ENCODE results near the gene EPB41L4A.
"Not testable (repeated sequence)": the region's sequence is repeated elsewhere in the genome, so short reads cannot be mapped to it uniquely, and the experiment has no call there.

Gene EPB41L4A, protein sequence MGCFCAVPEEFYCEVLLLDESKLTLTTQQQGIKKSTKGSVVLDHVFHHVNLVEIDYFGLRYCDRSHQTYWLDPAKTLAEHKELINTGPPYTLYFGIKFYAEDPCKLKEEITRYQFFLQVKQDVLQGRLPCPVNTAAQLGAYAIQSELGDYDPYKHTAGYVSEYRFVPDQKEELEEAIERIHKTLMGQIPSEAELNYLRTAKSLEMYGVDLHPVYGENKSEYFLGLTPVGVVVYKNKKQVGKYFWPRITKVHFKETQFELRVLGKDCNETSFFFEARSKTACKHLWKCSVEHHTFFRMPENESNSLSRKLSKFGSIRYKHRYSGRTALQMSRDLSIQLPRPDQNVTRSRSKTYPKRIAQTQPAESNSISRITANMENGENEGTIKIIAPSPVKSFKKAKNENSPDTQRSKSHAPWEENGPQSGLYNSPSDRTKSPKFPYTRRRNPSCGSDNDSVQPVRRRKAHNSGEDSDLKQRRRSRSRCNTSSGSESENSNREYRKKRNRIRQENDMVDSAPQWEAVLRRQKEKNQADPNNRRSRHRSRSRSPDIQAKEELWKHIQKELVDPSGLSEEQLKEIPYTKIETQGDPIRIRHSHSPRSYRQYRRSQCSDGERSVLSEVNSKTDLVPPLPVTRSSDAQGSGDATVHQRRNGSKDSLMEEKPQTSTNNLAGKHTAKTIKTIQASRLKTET

DNA sequence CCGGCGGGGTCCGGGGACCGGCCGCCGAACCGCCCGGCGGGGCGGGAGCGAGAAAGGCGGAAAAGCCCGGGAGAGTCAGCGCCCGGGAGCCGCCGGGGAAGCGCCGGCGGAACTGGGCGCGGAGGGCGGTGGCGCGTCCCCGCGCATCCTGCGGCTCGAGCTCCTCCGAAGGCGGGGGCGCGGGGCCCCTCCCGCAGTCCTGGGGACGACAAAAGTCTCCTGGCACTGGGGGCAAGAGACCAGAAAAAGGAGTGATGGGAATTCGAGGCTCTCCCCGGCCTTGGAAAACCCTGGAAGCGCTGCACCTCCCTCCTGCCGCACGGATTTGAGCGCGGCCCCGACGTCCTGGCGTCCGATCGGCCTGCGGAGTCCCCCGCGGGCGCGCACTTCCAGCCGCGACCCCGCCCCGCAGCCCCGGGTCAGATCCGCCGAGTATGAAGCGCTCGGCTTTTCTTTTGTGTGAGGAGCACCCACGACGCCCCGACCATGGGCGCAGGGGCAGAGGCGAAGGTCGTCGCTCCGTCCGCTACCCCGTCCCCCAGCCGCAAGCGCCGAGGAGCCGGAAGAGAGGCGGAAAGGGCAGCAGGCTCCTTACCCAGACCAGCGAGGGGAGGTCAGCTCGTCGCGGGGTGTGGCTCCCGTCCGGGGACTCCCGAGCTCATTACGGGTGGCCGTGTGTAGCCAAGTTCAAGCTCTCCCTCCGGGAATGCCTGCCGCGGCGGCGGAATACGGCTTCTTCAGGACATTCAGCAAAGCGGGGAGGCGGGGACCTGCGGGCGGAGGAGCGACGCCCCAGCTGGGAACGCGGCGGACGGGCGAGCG is at the start of gene EPB41L4A:
Gene EPB41L4A, minus strand, starts transcription at position 114 of the 822 bp plus-strand sequence. CDS start 238 bp downstream, outside the sequence.
- DNase-seq, result peak; percentile 47

DNA sequence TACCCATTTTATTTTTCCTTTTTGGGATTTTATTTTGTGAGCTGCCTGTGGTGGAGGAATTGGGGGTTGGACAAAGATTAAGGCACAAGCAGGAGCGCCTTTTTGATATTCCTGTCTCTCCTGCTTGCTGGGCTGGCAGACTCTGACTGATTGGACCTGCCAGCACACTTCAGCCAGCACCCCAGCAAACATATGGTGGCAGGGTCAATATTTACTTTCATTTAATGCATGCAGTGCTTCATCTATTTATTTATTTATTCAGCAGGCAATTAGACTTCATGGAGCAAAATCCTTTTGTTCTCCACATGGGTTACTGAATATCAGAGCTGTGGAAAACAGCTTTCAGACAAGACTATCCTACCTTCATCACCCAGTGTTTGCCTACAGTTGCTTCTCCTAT is 48.4 kb upstream of the EPB41L4A start:
- peak; percentile 81 for DNase-seq

DNA sequence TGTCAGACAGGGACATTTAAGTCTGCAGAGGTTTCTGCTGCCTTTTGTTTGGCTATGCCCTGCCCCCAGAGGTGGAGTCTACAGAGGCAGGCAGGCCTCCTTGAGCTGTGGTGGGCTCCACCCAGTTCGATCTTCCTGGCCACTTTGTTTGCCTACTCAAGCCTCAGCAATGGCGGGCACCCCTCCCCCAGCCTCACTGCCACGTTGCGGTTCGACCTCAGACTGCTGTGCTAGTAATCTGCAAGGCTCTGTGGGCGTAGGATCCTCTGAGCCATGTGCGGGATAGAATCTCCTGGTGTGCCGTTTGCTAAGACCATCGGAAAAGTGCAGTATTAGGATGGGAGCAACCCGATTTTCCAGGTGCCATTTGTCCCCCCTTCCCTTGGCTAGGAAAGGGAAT is 47.2 kb upstream of the EPB41L4A start:
- DNase-seq, result not testable (repeated sequence)

DNA sequence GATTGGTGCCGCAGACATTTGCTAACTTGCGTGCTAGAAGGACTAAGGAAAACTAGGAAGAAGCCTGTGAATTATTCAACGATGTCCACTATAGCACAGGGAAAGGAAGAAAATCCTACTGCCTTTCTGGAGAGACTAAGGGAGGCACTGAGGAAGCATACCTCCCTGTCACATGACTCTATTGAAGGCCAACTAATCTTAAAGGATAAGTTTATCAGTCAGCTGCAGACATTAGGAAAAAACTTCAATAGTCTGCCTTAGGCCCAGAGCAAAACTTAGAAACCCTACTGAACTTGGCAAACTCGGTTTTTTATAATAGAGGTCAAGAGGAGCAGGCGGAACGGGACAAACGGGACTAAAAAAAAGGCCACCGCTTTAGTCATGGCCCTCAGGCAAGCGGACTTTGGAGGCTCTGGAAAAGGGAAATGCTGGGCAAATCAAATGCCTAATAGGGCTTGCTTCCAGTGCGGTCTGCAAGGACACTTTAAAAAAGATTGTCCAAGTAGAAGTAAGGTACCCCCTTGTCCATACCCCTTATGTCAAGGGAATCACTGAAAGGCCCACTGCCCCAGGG is 28.2 kb upstream of the EPB41L4A start:
- not testable (repeated sequence) for DNase-seq

DNA sequence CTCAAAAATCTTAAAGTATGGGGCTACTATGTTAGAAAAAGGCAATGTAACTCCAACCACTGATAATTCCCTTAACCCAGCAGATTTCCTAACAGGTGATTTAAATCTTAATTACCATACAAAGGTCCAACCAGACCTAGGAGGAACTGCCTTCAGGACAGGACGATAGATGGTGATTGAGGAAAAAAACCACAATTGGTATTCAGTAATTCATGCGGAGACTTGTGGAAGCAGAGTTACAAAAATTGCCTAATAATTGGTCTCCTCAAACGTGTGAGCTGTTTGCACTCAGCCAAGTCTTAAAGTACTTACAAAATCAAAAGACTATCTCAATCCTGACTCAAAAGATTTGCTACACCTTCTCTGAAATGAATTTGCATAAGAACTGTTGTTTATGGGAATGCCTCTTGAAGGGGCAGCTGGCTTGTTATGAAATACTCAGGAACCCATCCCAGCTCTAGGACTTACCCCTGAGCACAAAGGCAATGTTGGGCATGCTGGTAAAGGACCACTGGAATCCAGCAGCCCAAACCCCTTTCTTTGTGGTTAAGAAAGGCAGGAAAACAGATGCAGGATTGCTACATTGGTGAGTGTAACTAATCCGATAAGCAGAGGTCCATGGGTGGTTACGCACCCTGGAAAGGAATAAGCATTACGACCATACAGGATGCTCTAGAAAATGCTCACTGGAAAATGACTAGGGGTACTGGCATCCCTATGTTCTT is 26.7 kb upstream of the EPB41L4A start:
- DNase-seq, result no peak

DNA sequence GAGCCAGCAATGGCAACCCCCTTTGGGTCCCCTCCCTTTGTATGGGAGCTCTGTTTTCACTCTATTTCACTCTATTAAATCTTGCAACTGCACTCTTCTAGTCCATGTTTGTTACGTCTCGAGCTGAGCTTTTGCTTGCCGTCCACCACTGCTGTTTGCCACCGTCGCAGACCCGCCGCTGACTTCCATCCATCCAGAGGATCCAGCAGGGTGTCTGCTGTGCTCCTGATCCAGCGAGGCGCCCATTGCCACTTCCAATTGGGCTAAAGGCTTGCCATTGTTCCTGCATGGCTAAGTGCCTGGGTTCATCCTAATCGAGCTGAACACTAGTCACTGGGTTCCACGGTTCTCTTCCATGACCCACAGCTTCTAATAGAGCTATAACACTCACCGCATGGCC is 24.9 kb upstream of the EPB41L4A start:
- not testable (repeated sequence) for DNase-seq

DNA sequence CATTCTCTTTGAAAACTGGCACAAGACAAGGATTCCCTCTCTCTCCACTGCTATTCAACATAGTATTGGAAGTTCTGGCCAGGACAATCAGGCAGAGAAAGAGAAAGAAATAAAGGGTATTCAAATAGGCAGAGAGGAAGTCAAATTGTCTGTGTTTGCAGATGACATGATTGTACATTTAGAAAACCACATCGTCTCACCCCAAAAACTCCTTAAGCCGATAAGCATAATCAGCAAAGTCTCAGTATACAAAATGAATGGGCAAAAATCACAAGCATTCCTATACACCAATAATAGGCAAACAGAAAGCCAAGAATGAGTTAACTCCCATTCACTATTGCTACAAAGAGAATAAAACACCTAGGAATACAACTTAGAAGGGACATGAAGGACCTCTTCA is 21.0 kb upstream of the EPB41L4A start:
- DNase-seq, result no peak

DNA sequence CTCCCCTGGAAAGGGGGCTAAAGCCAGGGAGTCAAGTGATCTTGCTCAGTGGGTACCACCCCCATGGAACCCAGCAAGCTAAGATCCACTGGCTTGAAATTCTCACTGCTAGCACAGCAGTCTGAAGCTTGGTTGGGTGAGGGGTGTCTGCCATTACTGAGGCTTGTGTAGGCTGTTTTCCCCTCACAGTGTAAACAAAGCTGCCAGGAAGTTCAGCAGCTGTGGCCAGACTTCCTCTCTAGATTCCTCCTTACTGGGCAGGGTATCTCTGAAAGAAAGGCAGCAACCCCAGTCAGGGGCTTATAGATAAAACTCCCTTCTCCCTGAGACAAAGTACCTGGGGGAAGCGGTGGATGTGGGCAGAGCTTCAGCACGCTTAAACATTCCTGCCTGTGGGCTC is 17.1 kb upstream of the EPB41L4A start:
- DNase-seq, result peak; percentile 12

DNA sequence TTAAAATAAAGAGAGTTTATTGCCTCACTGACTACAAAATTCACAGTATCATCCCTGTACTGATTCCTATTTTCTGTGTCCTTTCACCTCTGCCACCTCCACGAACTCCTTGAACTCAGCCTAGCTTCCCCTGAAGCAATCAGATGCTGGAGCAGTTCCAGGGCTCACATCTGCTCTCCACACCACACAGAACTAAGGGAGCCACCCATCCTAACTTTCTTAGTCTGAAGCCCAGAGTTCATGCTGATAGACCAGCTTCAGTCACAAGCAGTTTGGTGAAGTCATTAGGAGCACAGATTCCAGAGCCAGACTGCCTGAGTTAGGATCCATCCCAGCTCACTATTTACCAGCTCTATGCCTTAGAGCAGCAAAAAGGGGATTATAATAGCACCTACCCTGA is 15.6 kb upstream of the EPB41L4A start:
- no peak for DNase-seq

DNA sequence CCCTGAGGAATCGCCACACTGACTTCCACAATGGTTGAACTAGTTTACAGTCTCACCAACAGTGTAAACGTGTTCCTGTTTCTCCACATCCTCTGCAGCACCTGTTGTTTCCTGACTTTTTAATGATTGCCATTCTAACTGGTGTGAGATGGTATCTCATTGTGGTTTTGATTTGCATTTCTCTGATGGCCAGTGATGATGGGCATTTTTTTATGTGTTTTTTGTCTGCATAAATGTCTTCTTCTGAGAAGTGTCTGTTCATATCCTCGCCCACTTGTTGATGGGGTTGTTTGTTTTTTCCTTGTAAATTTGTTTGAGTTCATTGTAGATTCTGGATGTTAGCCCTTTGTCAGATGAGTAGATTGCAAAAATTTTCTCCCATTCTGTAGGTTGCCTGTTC is 7.1 kb upstream of the EPB41L4A start:
- not testable (repeated sequence) for DNase-seq

DNA sequence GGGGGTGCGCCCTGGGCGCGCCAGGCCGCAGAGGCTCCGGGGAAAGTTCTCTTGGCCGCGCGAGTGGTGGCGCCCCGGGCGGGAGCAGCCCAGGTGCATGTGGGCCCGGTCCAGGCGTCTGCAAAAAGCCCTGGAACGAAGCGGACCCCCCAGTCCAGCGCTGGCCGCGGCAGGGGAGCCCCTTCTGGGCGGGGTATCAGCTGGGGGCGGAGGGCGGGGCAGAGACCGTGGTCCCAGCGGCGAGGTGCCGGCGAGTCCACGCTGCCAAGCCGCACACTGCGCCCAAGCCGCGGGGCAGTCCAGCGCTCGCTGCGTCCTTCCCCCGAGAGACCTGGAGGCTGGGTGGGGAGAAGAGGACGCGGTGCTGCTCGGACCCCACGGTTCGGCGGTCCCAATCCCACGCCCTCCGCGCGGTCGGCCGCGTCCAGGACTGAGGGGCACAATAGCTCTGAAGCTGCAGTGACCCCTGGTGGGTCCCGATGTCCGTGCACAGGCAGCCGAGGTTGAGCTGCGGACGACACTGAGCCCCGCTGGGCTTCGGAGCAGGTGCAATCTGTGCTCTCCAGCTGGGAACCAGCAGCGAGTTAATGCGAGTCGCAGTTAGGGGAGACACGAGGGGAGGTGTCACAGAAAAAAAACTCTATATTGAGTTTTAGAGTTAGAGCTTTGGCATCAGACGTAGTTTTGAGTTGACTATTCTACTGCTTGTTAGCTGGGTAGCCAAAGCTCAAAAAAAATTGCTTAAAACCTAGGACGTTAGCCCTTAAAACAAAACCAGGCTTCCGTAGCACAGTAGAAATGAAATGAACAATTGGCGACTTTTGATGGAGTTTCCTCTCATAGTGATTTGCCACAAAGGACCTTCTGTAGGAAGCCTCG is 1.1 kb upstream of the EPB41L4A start:
- peak; percentile 76 for DNase-seq

DNA sequence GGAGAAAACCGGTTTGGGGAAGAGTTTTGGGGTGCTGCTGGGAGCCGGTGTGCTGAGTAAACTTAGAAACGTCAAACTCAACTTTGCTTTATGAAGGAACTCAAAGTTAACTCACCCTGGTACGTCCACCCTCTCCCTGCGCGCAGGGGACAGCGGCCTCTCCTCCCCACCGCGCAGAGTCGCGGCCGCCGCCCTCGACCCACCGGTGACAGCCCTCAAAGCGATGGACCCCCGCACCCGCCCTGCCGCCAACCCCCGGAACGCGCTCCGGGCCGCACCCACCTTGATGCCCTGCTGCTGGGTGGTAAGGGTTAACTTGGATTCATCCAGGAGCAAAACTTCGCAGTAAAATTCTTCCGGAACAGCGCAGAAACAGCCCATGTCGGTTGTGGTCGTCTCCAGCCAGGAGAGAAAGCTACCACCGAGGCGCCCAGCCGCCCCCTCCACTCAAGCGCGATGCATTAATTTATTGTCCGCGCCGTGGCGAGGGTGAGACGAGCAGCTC is 366 bp downstream of the EPB41L4A start:
- DNase-seq, result peak; percentile 29

DNA sequence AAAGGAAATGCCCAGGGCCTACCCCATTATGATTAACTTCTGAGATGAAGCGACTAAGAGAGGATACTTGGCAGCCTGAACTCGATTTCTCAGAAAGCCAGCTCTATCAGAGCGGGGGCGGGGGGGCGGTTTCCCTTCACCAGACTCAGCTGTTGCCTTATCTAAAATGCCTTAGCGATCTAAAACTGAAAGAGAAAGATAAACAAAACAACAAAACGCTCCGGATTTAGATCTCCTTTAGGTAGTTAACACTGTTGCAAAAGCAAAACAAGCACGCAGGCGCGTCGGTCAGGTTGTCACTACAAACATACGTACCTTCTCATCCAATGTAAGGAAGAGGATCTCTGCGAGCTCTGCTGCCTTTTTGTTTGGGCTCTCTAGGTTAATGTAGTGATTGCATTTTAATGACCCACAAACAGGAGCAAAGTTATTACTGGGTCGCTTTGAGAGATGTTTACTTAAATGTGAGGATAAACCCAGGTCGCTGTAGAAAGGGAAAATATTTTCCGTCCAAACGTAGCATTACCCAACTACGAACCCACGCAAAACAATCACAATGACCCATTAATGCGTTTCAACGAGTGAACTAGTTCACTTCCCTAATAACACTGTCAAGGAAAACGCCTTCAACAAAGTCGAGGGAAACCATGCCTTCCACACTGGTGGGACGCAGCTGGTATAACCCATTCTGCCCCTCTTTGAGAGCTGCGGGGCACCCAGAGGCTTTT is 982 bp downstream of the EPB41L4A start:
- DNase-seq, result peak; percentile 9

DNA sequence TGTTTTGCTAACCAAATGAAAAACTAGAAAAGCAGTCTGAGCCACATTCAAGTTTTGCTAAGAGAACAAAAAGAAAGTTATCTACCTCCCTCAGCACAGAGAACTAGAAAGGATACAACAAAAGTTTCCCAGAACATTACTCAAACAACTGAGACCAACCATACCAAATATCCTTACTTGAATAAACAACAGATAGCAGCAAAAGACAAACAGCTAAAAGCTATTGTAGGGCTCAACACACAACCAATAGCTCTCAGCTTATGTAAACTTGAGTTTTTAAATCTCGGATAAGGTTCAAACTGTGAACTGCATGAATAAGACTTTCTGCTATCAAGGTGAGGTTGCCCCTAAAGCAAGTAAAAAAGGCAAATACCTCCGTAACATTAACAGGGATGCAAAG is 3.5 kb downstream of the EPB41L4A start:
- DNase-seq, result no peak

DNA sequence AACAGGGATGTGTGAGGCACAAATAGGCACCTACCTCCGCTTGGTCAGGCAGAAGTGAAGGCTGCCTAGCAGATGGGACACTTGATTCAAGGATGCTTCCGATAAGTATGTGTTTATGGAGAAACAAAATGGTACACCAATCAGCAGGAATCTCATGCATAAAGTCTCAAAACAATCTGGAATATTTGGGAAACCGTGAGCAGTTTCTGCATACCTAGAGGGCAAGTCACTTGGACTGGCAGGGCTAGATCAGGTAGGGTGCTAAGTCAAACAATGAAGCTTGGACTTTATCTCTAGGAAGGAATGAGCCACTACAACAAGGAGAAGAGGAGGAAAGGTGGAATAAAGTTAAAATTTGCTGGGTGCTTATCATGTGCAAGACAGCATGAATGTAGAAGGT is 5.5 kb downstream of the EPB41L4A start:
- DNase-seq, result no peak

DNA sequence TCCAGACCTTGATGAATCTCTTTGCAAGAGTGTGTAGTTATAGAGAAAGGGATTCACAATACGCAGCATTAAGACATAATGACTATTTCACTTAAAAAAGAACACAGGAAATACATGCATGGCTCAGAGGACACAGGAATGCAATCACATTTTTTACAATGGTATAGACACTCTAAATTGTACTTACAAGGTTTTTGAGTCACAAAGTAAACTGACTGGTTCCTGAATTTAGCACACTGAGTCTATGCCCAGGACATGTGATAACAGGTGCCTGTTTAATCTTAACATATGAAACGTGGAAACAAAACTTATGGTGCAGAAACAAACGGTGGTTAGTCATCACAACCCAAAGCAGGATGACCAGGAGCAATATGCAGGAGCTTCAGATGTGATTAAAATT is 6.7 kb downstream of the EPB41L4A start:
- DNase-seq, result no peak

DNA sequence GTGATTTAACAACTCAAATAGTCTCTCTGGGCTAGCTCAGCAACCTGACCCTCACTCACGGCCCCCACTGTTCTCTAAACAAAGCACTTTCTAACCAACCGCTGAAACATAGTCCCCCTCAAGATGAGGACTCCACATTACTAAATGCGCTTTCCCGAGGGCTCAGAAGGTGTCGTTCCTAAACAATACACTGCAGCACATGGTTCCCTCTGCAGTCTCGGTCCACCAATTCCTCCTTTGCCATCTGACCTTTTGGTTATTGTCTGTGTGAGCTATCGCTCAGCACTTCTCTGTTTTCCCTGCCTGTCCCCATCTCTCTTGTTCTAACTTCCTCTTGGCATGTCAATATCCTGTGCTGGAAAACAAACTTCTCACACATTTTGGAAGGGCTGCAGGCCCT is 7.2 kb downstream of the EPB41L4A start:
- no peak for DNase-seq

DNA sequence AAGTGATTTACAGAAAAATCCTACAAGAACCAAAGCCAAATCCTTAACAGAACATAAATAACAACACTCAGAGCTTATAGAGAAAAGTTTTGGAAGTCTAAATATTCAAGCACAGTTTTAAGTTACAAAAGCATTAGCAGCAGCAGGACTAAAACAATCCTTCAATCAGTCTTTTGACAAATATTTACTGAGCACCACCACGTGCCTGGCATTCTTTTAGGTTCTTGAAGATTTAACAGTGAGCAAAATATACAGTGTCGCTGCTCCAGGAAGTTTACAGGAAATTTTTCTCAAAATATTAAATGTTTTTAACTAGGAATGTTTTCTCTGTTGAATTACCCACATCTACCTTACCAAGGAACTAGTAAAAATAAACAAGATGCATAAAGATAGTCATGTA is 11.4 kb downstream of the EPB41L4A start:
- no peak for DNase-seq

DNA sequence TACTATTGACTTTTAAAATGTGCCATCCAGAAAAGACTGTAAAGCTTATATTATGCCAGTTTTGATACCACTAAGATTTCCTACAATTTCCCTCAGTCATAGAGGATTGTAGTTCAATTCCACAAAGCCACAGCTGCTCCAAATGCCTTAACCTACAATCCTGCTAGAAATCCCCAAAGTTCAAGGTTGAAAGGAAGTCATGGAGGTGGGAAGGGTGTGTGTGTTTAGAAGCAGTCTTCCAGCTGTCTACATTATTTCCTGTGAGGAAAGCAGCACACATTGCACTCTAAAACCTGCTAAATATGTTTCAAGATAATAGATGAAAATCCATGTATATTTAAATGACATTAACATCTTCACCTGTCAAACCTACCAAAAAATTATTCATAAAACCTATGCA is 11.8 kb downstream of the EPB41L4A start:
- no peak for DNase-seq

DNA sequence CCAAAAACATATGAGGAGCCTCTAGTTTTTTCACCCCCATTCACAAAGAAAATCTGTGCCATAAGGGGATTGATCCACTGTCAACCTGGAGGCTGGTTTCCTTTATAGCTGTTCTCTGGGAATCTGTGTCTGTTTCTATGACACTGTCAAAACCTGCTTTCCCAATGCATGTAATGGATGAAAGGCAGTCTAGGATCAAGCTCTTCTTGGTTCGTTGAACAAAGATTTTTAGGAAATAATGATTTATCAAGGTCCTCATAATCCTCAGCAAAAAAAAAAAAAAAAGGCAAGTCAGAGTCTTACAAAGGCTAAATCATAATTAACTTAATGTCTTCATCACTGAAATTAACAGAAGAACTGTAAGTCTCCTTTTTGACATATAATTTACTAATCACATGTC is 16.0 kb downstream of the EPB41L4A start:
- DNase-seq, result no peak
